ENCODE results near the gene NGEF. TPM values are rescaled to one million over a fixed set of nuclear protein-coding genes. Genes with fewer than 3 reads are reported as not detected.

NGEF gene
- polyA plus RNA-seq, 1 donor from 2014 or later: not detected

DNA sequence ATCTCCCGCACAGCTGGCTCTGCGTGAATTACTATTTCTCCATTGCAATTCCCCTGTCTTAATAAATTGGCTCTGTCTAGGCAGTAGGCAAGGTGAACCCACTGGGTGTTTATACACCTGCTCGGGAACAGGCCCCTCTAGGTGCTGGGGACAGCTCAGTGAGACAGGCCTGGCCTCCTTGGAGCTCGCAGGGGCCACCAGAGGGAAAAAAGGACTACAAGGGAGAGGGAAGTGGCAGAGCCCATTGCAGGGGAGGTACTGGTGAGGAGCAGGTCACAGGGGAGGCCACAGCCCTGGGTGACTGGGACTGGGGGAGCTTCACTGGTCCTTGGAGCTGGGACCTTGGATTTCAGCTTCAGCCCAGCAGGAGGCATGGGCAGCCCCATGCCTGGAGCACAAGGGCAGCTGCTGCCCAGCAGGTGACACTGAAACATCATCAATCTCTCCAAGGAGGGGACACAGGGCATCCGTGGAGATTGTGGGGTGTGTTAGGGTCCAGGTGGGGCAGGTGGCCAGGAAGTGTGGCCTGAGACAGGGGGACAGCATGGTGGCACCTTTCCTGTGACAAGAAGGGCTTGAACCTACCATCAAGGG, 31.2 kb downstream of the NGEF start:
- H3K4me1 Mint-ChIP-seq: peaks cover 0 to 3% (median 0%) of the 10 kb centered on the region in 3 donors
- H3K9me3 Mint-ChIP-seq: peaks cover 2 to 8% (median 7%) of the 10 kb centered on the region in 3 donors
- no peaks in the 10 kb centered on the region for H3K36me3 Mint-ChIP-seq
- peaks cover 31% of the 10 kb centered on the region for H3K27me3 Mint-ChIP-seq
- H3K4me3 Mint-ChIP-seq: no peak overlapping the region
- H3K27ac Mint-ChIP-seq: no peak overlapping the region

DNA sequence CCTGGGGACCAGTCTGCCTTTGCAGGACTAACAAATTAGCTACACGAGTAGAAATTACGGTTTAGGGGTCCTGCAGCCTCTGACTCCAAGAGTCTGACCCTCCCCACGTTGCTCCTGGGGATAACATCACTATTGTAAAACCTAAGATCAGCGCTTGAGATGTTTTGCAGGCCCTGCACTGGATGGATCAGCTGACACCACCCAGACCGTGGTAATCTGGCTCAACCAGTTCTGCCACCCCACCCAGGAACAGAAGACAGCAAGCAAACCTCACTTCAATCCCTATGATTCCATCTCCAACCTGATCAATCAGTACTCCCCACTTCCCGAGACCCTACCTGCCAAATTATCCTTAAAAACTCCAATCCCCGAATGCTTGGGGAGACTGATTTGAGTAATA, 31.7 kb downstream of the NGEF start:
- Mint-ChIP-seq H3K27me3 (peaks cover 31% of the 10 kb centered on the region), H3K4me3 (no peak overlapping the region), H3K27ac (no peak overlapping the region), H3K36me3 (no peaks in the 10 kb centered on the region), H3K9me3 (peaks cover 2 to 8% (median 6%) of the 10 kb centered on the region in 3 donors), H3K4me1 (peaks cover 0 to 3% (median 0%) of the 10 kb centered on the region in 3 donors)

DNA sequence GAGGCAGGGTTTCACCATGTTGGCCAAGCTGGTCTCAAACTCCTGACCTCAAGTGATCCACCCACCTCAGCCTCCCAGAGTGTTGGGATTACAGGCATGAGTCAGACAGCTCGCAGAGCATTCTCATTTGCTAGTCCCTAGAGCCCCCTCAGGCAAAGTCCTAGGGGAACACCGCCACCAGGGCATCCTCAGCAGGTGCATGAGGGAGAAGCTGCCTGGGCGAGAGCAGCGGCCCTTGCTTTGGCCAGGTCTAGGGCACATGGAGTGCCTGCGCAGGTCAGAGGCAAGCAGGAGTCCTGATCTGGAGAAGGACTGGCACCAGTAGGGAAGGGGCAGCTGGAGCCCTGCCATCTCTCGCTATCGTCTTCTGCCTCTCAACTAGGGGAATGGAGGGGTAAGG, 32.4 kb downstream of the NGEF start:
- H3K9me3 Mint-ChIP-seq: peaks cover 0 to 5% (median 0%) of the 10 kb centered on the region in 3 donors
- H3K4me3 Mint-ChIP-seq: no peak overlapping the region
- H3K27ac Mint-ChIP-seq: no peak overlapping the region
- H3K4me1 Mint-ChIP-seq: peaks cover 0 to 3% (median 0%) of the 10 kb centered on the region in 3 donors
- H3K36me3 Mint-ChIP-seq: no peaks in the 10 kb centered on the region
- peaks cover 31% of the 10 kb centered on the region for H3K27me3 Mint-ChIP-seq

DNA sequence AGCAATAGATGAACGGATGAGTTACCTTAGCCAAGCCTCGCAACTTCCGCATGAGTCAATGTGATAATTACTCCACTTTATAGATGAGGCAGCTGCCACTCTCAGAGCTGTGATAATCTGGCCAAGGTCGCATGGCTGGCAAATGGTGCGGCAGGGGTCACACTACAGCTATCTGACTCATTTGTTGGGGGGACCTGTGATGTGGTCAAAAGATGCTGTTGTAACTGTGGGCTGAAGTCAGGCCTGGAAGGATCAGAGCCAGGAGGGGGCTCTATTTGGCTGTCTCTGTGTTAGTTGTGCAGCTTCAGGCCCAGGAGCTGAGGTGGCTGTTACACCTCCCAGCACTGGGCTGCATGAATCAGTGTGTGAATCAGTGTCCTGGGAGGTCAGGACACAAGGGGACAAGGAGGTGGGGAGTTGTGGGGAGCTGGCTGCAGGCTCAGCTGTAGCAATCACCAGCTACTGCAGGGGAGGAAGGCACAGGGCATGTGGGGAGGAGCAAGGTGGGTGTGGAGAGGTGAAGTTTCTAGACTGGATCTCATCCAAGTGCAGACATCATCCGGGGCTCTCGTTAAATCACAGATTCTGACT, 33.1 kb downstream of the NGEF start:
- peak overlapping the region in 1 of 4 donors; percentile 1 for H3K4me3 Mint-ChIP-seq
- H3K4me1 Mint-ChIP-seq: peaks cover 0 to 3% (median 0%) of the 10 kb centered on the region in 3 donors
- H3K27me3 Mint-ChIP-seq: peaks cover 28% of the 10 kb centered on the region
- H3K9me3 Mint-ChIP-seq: peaks cover 0 to 5% (median 0%) of the 10 kb centered on the region in 3 donors
- no peaks in the 10 kb centered on the region for H3K36me3 Mint-ChIP-seq
- peak overlapping the region in 2 of 3 donors; percentile 29 to 87 for H3K27ac Mint-ChIP-seq

DNA sequence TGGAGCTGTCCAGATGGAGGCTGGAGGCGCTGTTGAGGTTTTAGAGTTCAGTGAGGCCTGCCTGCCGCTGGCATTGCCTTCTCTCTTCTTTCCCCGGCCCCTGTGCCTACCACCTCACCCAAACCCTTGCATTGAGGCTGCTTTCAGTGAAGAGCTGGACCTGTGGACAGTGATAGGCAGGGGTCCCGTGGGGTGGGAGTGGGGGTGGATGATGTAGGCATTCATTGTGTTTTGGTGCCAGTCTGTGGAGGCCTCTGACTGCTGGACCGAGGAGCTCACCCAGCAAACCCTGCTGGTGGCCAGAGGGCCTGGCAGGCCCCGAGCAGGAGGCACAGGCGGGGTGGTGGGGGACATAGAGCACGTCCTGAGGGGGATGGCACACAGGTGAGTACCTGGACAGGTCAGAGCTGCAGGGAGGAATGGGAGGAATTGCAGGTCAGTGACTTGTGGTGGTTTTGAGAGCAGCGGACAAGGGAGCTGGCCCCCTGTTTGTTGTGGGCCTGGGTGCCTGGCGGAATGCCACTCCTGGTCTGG, 35.6 kb downstream of the NGEF start:
- Mint-ChIP-seq H3K27me3 (peaks cover 16% of the 10 kb centered on the region), H3K4me1 (no peaks in the 10 kb centered on the region), H3K27ac (no peak overlapping the region), H3K36me3 (no peaks in the 10 kb centered on the region), H3K9me3 (no peaks in the 10 kb centered on the region), H3K4me3 (no peak overlapping the region)

DNA sequence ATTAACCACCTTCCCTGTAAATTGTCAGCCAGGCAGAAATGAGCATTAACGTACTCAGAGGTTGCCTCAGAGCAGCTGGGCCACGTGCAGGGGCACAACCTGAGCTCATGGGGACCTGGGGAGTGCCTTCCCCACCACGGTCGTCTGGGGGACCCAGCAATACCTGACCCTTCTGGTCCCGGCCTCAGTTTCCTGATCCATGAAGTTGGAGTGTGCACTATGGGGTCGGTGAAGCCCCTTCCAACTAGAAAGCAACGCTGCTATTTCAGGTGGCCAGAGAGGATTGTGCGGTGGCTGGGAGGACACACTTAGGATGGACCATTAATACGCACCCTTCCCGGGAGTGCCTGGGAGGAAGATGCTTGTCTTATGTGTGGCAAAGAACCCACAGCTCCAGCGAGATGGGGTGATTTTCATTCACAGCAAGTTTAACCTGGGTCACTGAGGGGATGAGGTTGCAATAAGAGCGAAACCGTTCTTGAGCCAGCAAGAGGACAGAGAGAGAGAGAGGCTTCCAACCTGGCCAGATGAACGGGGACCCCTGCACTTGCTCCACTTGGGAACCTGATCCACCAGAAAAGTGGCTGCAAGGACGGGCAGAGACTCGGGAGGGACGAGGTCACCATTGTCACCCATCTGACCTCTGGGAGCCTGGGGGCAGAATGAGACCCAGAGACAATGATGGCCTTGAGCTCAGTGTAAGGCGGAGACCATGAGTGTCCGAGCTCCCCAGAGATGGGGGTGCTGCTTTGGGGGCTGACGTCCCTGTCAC, 36.2 kb downstream of the NGEF start:
- no peaks in the 10 kb centered on the region for H3K9me3 Mint-ChIP-seq
- no peak overlapping the region for H3K4me3 Mint-ChIP-seq
- no peak overlapping the region for H3K27ac Mint-ChIP-seq
- peaks cover 14% of the 10 kb centered on the region for H3K27me3 Mint-ChIP-seq
- no peaks in the 10 kb centered on the region for H3K36me3 Mint-ChIP-seq
- H3K4me1 Mint-ChIP-seq: no peaks in the 10 kb centered on the region

DNA sequence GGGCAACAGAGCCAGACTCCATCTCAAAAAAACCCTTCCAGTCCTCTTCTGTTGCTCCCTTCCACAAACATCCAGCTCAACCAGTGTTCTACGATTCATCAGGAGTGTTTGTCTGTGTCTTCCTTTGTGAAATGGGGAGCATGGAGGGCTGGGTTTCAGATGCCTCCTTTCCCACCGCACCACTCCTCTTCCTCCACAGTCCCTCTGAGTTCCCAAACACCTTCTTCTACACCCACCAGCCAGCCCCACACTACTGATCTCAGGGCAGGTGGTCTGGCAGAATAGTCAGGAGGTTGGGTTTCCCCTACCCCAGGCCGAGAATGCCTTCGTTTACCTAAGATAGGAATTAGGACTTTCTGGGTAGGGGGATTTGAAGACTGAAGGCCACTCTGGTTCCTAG, 36.9 kb downstream of the NGEF start:
- Mint-ChIP-seq H3K36me3 (no peaks in the 10 kb centered on the region), H3K4me1 (no peaks in the 10 kb centered on the region), H3K27me3 (peaks cover 8% of the 10 kb centered on the region), H3K27ac (no peak overlapping the region), H3K4me3 (no peak overlapping the region), H3K9me3 (no peaks in the 10 kb centered on the region)

DNA sequence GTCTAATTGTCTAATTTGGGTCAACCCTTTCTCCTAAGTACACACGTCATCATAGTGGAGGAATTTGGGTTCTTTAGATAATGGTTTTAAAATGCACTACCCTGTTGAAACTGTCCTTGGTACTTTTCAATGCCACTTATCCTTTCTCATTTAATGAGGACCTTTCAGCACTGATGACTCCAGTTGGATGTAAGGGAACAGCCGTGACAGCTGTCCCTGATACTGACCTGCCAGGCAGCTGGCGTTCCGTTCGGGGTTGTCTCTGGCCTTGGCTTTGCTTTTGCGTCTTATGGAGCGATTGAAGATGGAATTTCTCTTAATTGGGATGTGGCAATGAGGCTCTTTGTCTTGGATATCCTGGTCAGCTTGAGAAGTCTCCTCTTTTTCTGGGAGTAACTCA, 38.7 kb downstream of the NGEF start:
- H3K4me3 Mint-ChIP-seq: no peak overlapping the region
- H3K27ac Mint-ChIP-seq: peak overlapping the region in 1 of 3 donors; percentile 87
- H3K9me3 Mint-ChIP-seq: no peaks in the 10 kb centered on the region
- H3K4me1 Mint-ChIP-seq: no peaks in the 10 kb centered on the region
- H3K27me3 Mint-ChIP-seq: peaks cover 6% of the 10 kb centered on the region
- peaks cover 3% of the 10 kb centered on the region for H3K36me3 Mint-ChIP-seq

DNA sequence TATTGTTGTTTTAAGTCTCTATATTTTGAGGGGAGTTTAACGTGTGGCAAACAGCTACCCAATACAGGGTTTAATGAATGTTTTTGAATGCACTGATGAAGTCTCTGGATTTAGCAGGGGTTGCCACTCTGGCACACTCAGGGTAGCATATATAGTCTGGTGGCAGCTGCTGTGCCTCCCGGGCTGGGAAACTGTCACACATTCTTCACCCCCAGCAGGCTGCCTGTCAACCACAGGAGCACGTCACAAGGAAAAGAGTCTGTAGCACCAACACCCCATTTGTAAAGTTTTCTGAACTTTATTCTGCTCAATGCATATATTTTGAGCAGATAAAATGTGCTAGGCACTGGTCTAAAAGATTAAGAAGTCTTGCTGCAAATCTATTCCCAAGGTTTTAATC, 39.3 kb downstream of the NGEF start:
- H3K4me1 Mint-ChIP-seq: no peaks in the 10 kb centered on the region
- peak overlapping the region in 1 of 3 donors; percentile 87 for H3K27ac Mint-ChIP-seq
- no peak overlapping the region for H3K4me3 Mint-ChIP-seq
- H3K9me3 Mint-ChIP-seq: no peaks in the 10 kb centered on the region
- H3K36me3 Mint-ChIP-seq: peaks cover 4% of the 10 kb centered on the region
- peaks cover 3% of the 10 kb centered on the region for H3K27me3 Mint-ChIP-seq

DNA sequence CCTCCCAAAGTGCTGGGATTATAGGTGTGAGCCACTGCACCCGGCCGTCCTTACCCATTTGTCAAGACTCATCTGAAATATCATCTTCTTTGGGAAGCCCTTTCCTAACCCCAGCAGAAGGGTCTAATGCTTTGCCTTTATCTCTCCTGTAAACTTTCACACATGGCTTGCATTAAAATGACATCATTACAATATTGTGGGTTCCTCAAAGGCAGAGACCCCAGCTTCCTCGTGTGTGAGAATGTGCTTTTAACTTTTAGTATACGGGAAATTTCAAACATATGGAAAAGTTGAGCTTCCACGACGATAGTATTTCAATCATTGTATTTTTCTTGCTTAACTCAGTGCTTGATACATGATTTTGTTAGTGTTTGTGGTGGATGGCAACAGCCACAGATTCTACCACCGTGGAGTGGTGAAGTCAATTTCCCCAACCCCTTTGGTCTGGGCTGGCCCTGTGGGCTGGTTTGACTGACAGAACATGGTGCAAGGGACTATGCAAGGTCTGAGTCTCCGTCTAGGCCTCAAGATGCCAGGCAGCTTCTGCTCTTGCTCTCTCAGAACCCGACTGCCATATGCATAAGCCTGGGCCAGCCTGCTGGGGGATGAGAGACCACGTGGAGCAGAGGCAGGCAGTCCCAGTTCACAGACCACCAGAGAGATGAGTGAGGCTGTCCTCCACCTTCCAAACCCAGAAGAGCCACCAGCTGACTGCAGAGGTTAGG, 39.9 kb downstream of the NGEF start:
- Mint-ChIP-seq H3K36me3 (peaks cover 4% of the 10 kb centered on the region), H3K9me3 (no peaks in the 10 kb centered on the region), H3K27me3 (peaks cover 2% of the 10 kb centered on the region), H3K4me1 (no peaks in the 10 kb centered on the region), H3K4me3 (no peak overlapping the region), H3K27ac (no peak overlapping the region)

DNA sequence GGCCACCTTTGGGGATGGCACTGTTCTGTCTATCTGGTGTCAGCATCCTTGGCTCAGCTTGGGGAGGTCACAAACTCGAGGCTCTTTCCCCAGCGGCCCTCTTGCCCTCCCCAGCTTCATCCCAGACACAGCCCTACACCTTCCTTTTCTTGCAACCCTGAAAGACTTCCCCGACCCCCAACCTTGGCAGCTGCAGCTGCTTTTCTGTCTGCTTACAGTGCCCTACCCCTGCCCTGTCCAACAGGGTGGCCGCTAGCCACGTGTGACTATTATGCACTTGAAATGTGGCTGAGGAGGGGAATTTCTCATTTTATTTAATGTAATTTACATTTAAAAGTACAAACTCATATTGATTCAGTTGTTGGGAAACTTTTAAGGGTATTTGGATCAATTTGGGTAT, 41.3 kb downstream of the NGEF start:
- H3K9me3 Mint-ChIP-seq: no peaks in the 10 kb centered on the region
- H3K36me3 Mint-ChIP-seq: peaks cover 4% of the 10 kb centered on the region
- no peak overlapping the region for H3K4me3 Mint-ChIP-seq
- peaks cover 2% of the 10 kb centered on the region for H3K27me3 Mint-ChIP-seq
- H3K27ac Mint-ChIP-seq: no peak overlapping the region
- no peaks in the 10 kb centered on the region for H3K4me1 Mint-ChIP-seq

DNA sequence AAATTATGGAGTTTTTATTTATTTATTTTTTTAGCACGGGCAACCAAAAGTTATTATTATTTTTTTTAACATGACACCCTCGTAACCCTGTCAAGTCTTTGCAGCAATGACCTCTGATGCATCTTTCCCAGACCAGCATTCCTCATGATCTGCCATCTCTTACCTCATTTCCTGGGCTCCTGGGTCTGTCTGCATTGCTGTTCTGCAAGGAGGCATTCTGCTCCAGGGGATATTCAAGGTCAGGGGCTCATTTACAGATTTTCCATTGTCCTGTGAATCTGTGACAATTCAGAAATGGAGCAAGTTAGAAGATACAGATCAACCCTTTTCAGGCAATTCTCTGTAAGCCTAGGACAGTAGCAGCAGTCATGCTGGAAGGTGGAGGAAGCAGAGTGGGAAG, 43.0 kb downstream of the NGEF start:
- Mint-ChIP-seq H3K9me3 (peaks cover 2 to 5% (median 4%) of the 10 kb centered on the region in 3 donors), H3K36me3 (peaks cover 5% of the 10 kb centered on the region), H3K27me3 (peaks cover 2% of the 10 kb centered on the region), H3K4me3 (no peak overlapping the region), H3K27ac (no peak overlapping the region), H3K4me1 (no peaks in the 10 kb centered on the region)

DNA sequence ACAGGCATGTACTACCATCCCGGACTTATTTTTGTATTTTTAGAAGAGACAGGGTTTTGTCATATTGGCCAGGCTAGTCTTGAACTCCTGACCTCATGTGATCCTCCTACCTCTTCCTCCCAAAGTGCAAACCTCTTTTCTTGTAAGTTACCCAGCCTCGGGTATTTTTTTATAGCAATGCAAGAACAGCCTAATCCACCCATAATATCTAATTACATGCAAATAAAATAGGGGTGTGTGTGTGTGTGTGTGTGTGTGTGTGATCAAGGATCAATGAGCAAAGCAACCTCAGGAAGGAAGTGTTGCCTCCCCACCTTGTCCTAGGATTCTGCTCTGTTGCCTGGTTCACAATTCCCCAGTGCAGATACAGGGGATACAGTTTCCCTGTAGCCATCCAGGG, 45.6 kb downstream of the NGEF start:
- Mint-ChIP-seq H3K27me3 (peaks cover 2% of the 10 kb centered on the region), H3K4me1 (no peaks in the 10 kb centered on the region), H3K36me3 (peaks cover 6% of the 10 kb centered on the region), H3K9me3 (peaks cover 2 to 5% (median 4%) of the 10 kb centered on the region in 3 donors), H3K4me3 (no peak overlapping the region), H3K27ac (no peak overlapping the region)

DNA sequence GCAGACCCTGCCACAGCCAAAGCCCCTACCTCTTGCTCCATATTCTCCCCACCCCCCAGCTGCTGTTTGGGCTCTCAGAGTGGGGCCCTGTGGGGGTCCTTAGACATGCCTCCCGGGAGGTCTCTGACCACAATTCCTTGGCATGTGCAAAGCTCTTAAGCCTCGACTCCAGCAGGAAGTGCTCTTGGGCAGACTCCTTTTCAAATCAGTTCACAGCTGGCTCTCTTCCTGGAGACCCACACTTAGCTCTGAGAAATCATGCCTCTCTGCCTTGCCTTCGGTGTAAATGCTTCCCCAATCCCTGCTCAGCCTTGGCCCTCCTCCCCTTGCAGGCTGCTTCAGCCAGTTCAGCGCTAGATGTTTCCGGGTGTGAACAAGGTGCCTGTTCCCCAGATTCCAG, 46.9 kb downstream of the NGEF start:
- H3K4me1 Mint-ChIP-seq: no peaks in the 10 kb centered on the region
- peaks cover 6% of the 10 kb centered on the region for H3K36me3 Mint-ChIP-seq
- peaks cover 2 to 5% (median 4%) of the 10 kb centered on the region in 3 donors for H3K9me3 Mint-ChIP-seq
- H3K27ac Mint-ChIP-seq: no peak overlapping the region
- H3K27me3 Mint-ChIP-seq: no peaks in the 10 kb centered on the region
- H3K4me3 Mint-ChIP-seq: peak overlapping the region in 1 of 4 donors; percentile 30

DNA sequence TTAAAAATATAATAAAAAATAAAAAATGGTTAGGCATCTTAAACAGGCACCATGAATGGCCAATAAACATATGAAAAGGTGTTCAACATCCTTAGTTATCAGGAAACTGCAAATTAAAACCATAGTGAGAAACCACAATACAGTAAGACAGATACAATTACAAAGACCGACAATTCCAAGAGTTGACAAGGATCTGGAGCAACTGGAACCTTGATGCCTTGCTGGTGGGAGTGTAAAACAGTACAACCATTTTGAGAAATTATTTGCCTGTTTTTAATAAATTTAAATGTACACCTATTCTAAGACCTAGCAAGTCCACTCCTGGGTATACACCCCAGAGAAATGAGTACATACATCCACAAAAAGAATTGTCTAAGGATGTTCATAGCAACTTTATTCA, 49.1 kb downstream of the NGEF start:
- peaks cover 8% of the 10 kb centered on the region for H3K36me3 Mint-ChIP-seq
- peaks cover 0 to 3% (median 3%) of the 10 kb centered on the region in 3 donors for H3K4me1 Mint-ChIP-seq
- H3K4me3 Mint-ChIP-seq: no peak overlapping the region
- H3K27me3 Mint-ChIP-seq: no peaks in the 10 kb centered on the region
- peaks cover 2 to 5% (median 4%) of the 10 kb centered on the region in 3 donors for H3K9me3 Mint-ChIP-seq
- no peak overlapping the region for H3K27ac Mint-ChIP-seq

Measured in IgD-negative memory B cell (primary cell).